Limb (tissue), 2 donors: ENCODE data around the gene ACOT12.

Experiments
- DNase-seq, 2 donors: peaks; one replicate each; pipeline ENCODE4 v3.0.0-alpha.2; 2016; ENCODE audit errors: extremely low spot score in 2 of 2

ACOT12 gene

GRCh38 chr5:81400375-81400774 lies 6.4 kb upstream of the ACOT12 start:
- no peak for DNase-seq

DNA sequence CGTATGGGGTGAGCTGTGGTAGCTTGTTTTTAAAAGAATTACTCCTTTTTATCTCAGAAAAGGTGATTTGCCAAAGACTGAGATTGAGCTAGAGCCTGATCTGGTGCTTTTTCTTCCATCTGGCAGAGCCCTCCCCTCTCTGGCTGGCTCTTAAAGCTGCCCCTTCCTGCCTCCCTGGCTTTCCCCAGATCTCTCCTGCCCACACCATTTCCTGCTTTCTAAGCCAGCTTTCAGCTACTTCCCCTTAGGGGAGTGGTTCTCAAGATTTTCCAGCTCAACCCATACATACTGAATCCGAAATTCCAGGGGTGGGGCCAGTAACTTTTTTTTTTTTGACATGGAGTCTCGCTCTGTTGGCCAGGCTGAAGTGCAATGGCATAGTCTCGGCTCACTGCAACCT lies 4.8 kb upstream of the ACOT12 start:
- no peak for DNase-seq

DNA sequence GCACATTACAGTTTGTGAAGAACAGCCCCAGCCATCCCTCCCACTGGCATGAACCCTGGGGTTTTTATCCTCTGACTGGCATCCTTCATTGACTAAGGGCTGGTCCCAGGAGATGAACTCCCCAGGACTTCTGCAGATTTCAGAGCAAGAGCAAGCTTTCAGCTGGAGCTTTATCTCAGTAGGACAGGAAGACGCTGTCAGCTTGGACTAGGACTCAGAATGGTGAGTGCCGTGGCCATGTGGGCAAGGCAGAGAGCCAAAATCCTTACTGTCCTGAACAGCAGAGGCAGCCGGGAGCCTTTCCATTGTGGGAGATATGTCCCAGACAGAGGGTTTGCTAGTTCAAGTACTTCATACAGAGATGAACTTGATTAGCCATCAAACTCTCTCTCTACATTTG lies 3.2 kb upstream of the ACOT12 start:
- no peak for DNase-seq

- DNase-seq = no peak
These were observed 1.3 kb upstream of the ACOT12 start for GRCh38 chr5:81395262-81395661.

- no peak for DNase-seq
These were observed 528 bp downstream of the ACOT12 start for GRCh38 chr5:81393430-81393782.

DNA sequence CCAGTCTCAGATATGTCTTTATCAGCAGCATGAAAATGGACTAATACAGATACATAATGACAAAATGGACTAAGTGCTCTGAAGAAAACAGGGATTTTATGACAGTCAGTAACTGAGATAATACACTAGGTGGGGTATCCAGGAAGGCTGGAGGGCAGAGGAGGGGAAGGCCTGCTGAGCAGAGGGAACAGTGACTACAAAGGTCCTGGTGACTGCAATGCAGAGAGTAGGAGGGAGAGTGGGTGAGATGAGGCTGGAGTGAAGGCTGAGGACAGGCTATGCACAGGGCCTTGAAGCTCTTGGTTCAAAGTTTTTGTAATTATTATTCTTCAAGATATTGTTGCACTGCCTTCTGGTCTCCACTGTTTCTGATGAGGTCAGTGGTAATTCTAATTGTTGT lies 4.9 kb downstream of the ACOT12 start:
- DNase-seq = no peak

- no peak for DNase-seq
These were observed 5.8 kb downstream of the ACOT12 start for GRCh38 chr5:81388169-81388568.

DNA sequence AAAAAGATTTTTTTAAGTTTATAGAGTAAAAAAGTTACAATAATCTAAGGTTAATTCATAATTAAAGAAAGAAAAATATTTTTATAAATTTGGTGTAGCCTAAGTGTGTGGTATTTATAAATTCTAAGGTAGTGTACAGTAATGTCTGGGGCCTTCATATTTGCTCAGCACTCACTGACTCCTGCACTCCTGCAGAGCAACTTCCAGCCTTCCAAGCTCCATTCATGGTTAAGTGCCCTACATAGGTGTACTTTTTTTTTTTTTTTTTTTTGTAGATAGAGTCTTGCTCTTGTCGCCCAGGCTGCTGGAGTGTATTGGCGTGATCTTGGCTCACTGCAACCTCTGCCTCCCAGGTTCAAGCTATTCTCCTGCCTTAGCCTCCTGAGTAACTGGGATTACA lies 10.1 kb downstream of the ACOT12 start:
- no peak for DNase-seq

DNA sequence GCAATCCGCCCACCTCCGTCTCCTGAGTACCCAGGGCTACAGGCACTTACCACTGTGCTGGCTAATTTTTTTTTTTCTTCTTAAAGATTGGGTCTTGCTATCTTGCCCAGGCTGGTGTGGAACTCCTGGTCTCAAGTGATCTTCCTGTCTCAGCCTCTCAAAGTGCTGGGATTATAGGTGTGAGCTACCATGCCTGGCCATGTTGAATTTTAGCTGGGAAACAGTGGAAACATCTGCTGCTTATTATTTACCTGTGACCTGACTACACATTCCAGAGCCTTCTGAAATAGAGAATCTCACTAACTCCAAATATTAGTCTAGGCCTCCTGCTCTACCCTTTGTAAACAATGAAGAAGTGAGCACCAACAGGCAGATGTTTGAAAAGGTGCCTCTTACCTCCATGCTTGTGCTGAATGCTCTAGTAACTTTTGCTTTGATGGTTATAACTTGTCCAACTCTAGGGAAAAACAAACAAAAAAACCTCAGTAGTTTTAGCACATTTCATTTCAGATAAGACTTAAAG lies 22.5 kb downstream of the ACOT12 start:
- no peak for DNase-seq

GRCh38 chr5:81370912-81371311 lies 23.0 kb downstream of the ACOT12 start:
- DNase-seq = no peak

DNA sequence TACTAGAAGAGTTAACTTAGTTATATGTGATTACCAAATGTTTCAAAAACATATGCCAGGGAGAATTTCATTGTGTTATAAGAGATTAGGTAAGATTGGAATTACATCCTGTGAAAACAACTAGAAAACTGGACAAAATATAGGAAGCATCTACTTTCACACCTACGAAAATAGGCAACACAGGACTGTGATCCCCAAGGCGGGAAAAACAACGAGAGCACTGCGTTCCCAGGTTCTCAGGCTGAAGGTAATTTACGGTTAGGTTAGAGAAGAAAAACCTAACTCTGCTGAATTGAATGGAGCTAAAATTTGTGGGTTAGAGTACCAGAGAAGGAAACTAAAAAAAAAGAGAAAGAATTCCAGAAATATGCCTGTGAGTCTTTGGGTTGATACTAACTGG lies 28.4 kb downstream of the ACOT12 start:
- no peak for DNase-seq

DNA sequence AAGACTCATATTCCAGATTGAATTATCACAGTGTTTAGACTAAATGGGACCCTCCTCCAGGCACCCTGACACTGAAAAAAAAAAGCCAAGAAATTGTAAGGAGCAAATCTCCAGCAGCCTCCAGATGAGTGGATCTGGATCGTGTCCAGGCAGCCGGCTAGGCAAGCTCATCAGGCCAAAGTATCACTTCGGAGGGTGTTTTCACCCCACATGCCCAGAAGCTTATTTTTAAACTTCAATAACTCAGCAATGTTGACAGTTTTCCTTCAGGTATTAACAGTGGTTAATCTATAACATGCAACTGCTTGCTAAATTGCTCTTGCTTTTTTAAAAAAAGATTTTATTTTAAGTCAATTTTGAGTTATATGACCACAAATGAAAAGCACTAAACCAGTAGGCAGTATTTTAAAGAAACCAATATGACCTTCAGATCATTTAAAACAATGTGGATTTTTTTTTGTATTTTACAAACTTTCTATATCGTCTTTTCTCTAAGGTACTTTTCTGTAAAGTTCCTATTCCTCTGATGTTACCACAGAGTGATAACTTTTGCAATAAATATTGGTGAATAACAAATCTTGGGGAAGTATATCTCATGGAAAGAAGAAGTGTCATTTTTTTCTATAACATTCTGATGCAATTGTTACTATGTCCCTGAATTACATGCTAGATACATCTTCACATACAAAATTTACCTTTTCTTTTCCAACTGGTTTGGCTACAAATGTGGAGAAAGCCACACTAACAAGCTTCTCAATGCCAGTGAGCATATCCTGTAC lies 30.7 kb downstream of the ACOT12 start:
- no peak for DNase-seq

DNA sequence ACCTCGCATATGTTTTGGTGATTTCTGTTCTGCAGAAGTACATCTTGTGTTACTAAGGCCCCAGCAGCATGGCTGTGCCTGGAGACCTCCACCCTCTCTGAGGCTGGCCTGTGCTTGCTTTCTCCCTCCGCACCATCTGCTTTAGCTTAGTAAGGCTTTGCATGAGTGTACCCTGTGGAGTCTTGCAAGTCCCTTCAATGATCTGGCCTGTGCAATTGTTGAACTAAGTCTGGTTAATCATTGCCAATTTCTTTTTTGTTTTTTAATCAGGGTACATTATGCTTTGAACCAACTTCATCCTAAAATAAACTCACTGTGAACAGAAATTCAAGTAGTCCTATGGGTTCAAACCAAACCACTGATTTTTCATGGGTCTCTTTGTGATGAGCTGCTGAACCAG lies 32.3 kb downstream of the ACOT12 start:
- DNase-seq = no peak

DNA sequence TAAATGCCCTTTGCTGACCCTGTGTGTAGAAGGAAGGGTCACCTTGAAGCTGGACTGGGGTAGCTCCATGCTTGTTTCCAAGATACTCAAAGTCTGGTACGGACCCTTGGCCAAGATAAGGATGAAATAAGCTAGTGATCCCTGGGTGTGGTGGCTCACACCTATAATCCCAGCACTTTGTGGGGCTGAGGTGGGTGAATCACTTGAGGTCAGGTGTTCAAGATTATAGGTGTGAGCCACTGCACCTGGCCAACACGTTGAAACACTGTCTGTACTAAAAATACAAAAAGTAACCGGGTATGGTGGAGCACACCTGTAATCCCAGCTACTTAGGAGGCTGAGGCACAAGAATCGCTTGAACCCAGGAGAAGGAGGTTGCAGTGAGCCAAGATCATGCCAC lies 33.3 kb downstream of the ACOT12 start:
- DNase-seq = no peak

- no peak for DNase-seq
These were observed 34.1 kb downstream of the ACOT12 start for GRCh38 chr5:81359881-81360280.

DNA sequence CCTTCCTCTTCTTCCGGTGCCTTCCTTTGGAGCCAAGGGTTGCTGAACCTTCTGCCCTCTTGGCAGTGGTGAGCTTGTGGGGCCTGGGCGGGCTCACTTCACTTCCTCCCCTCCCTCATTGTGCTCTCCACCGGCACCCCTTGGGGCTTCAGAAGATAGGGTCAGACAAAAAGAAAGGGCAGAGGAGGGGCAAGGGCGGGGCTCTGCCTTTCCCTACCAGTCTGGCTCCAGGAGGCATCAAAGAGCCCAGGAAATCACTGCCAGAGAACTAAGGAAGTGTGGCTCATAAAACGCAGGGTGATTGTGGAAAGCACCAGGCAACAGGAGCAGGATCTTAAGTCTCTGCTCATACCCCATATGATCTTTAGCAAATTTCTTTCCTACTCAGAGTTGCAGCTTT lies 34.8 kb downstream of the ACOT12 start:
- DNase-seq = no peak

DNA sequence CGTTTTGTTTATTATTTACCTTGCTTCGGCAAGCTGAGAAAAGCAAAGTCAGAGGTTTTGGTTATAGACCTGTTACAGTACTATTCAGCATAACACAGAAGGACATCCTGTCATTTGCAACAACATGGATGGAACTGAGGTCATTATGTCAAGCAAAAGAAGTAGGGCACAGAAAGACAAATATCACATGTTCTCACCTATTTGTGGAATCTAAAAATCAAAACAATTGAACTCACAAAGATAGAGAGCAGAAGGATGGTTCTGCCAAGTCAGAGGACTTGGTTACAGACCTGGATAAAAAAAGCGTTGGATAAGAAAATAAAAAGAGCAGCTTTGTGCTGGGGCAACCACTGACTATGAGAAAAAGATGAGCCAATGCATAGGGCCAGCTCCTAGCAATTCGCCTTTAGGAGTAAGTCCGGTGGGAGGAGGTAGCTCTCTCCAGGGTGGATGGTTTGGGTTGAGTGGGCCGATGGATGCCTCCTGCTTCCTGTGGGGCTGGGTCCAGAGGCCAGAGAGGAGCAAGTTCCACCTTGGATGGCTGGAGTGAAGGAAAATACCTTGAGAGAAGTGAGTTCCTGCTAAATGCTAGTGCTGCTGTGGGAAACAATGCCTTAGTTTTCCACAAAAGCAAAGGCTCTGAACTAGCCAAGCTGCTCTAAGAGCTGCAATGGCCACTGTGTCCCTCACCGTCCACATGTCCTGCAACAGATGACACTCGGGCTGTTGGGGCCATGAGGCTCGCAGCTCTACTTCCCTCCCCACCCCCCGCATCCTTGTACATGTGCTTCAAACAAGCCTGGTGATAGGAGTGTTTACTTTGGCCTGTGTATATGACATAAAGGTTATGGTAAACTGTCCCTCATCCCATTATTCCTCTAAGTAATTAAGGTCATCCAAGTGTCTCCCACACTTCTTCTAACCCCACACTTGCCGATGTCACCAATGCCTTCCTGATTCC lies 38.4 kb downstream of the ACOT12 start:
- no peak for DNase-seq

DNA sequence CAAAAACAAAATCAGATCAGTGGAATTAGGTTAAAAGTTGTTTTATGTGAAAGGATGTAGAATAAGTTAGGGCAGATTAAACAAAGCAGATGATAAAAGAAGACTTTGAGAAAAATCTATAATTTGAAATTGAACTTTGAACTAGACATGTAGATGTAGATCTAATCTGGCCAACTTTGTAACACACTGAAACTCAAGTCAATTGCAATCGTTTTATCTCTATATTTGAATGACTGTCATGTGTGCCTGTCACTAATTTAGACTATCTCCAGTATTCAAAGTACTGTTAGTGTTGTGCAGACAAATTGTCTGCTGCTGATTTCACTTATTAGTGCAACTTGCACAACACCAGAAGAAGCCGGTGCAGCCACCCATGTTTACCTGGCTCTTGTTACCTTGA lies 39.8 kb downstream of the ACOT12 start:
- DNase-seq = no peak

DNA sequence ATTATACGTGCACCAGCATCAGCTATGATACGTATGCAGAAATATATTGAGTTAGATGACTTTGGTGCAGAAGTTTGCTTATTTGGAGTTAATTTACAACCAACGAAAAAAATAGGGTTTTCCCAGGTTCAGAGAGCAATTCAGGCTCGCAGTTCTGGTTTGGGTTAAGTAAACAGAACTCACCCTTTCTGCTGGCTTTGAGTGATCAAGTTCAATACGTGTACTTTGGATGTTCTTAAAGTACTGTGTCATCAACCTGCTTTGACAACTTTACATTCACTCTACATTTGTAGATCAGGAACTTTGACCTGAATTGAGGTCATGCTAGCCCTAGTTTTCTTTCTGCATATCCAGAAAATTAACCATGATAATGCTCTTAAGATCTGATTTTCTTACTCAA lies 40.7 kb downstream of the ACOT12 start:
- DNase-seq = no peak

DNA sequence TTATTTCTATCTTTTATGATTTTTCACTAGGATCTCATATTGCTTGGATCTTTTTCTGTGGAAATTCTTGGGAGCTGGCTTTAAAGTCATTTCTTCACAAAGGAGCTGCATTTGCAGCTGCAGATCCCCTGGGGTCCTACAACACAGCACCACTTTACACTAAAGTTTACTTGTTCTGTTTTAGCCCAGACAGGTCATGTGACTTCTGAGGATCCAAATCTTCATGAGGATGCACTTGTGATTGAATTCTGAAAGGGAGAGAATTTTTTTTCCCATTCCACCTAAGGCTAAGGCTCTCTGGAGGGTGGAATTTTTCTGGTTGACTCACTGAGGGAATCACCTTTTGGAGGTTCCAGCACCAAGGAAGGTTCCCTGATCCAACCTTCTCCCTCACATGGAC lies 43.4 kb downstream of the ACOT12 start:
- DNase-seq = no peak

GRCh38 chr5:81349161-81349560 lies 44.8 kb downstream of the ACOT12 start:
- no peak for DNase-seq

GRCh38 chr5:81345411-81346003 lies 48.4 kb downstream of the ACOT12 start:
- no peak for DNase-seq
